Neural cell (in vitro differentiated cells): ENCODE results near the gene PACS2. TPM values are rescaled to one million over a fixed set of nuclear protein-coding genes. Genes with fewer than 3 reads are reported as not detected.

Experiments used
- H2AFZ ChIP-seq: fragments of 200-600, 300-800 bp; sonication (generic), shearing (Covaris generic); 2 replicates; pipeline ENCODE4 v1.6.0; 2014; ENCODE audit warnings: low read depth, mild to moderate bottlenecking, antibody characterized with exemption, low read length, moderate library complexity
- H3F3A ChIP-seq: fragments of 200-600 bp; shearing (Covaris generic); 2 replicates; pipeline ENCODE4 v1.6.1; 2016; ENCODE audit warnings: mild to moderate bottlenecking, moderate library complexity, mixed read lengths, antibody characterized with exemption, low read length; ENCODE audit not compliant: insufficient read depth, poor library complexity, severe bottlenecking
- H3K27ac ChIP-seq: fragments of 200-600, 300-800 bp; sonication (generic), shearing (Covaris generic); 2 replicates; pipeline ENCODE4 v1.5.1; 2014; ENCODE audit warnings: mild to moderate bottlenecking, low read length, moderate library complexity
- H3K27me3 ChIP-seq: fragments of 300-800, 200-600 bp; sonication (generic), shearing (Covaris generic); 2 replicates; pipeline ENCODE4 v1.6.0; 2014; ENCODE audit warnings: mild to moderate bottlenecking, low read depth, low read length, moderate library complexity; ENCODE audit not compliant: insufficient read depth
- H3K36me3 ChIP-seq: fragments of 300-800, 200-600 bp; sonication (generic), shearing (Covaris generic); 2 replicates; pipeline ENCODE4 v1.5.1; 2014; ENCODE audit warnings: mild to moderate bottlenecking, antibody characterized with exemption, low read length, moderate library complexity; ENCODE audit not compliant: insufficient read depth
- H3K4me2 ChIP-seq: fragments of 300-800, 200-600 bp; sonication (generic), shearing (Covaris generic); 2 replicates; pipeline ENCODE4 v1.6.0; 2014; ENCODE audit warnings: mild to moderate bottlenecking, low read length
- H3K4me3 ChIP-seq: fragments of 300-800, 200-600 bp; sonication (generic), shearing (Covaris generic); 2 replicates; pipeline ENCODE4 v1.5.1; 2014; ENCODE audit warnings: mild to moderate bottlenecking, low read length, moderate library complexity
- H3K79me2 ChIP-seq: fragments of 200-600 bp; shearing (Covaris generic); replicated peaks from 2 replicates; pipeline ENCODE4 v1.6.0; 2014; ENCODE audit warnings: mild to moderate bottlenecking, low read length, moderate library complexity; ENCODE audit not compliant: insufficient read depth
- H3K9ac ChIP-seq: fragments of 300-800, 200-600 bp; sonication (generic), shearing (Covaris generic); 2 replicates; pipeline ENCODE4 v1.6.1; 2016; ENCODE audit warnings: mild to moderate bottlenecking, low read length, mixed read lengths
- H3K9me2 ChIP-seq: fragments of 200-600 bp; shearing (Covaris generic); 2 replicates; pipeline ENCODE4 v1.6.1; 2016; ENCODE audit warnings: mild to moderate bottlenecking, low read length, mixed read lengths; ENCODE audit not compliant: insufficient read depth
- H3K9me3 ChIP-seq: fragments of 200-600, 300-800 bp; sonication (generic), shearing (Covaris generic); 2 replicates; pipeline ENCODE4 v1.6.1; 2016; ENCODE audit warnings: mild to moderate bottlenecking, mixed run types, low read length, moderate library complexity, mixed read lengths
- H4K20me1 ChIP-seq: fragments of 200-600 bp; shearing (Covaris generic); 2 replicates; pipeline ENCODE4 v1.6.1; 2016; ENCODE audit warnings: mild to moderate bottlenecking, mixed run types; ENCODE audit not compliant: insufficient read depth
- CTCF ChIP-seq: fragments of 450-650 bp; IDR thresholded peaks from 2 replicates; pipeline ENCODE4 v1.5.1; 2014; ENCODE audit warnings: antibody characterized with exemption, mild to moderate bottlenecking, moderate library complexity; ENCODE audit not compliant: poor library complexity, severe bottlenecking
- EP300 ChIP-seq: fragments of 450-650 bp; conservative IDR thresholded peaks from 2 replicates; pipeline ENCODE4 v1.6.1; 2014; ENCODE audit warnings: antibody characterized with exemption, mild to moderate bottlenecking, moderate library complexity; ENCODE audit not compliant: poor library complexity, severe bottlenecking
- EZH2 ChIP-seq: fragments of 200-600, 300-800 bp; shearing (Covaris generic), sonication (generic); IDR thresholded peaks from 2 replicates; pipeline ENCODE4 v1.6.1; 2014; ENCODE audit warnings: antibody characterized with exemption, low read length, borderline replicate concordance, mild to moderate bottlenecking; ENCODE audit not compliant: insufficient read depth, poor library complexity, severe bottlenecking
- MXI1 ChIP-seq: fragments of 450-650 bp; conservative IDR thresholded peaks from 2 replicates; pipeline ENCODE4 v1.6.1; 2014; ENCODE audit warnings: antibody characterized with exemption, mild to moderate bottlenecking; ENCODE audit not compliant: poor library complexity, severe bottlenecking
- POLR2AphosphoS5 ChIP-seq: IDR thresholded peaks from 2 replicates; pipeline ENCODE4 v1.6.1; 2012
- RAD21 ChIP-seq: fragments of 450-650 bp; conservative IDR thresholded peaks from 2 replicates; pipeline ENCODE4 v1.6.1; 2014; ENCODE audit warnings: antibody characterized with exemption, mild to moderate bottlenecking, moderate library complexity
- REST ChIP-seq: IDR thresholded peaks from 2 replicates; pipeline ENCODE4 v1.6.1; 2012; ENCODE audit warnings: borderline replicate concordance
- SMC3 ChIP-seq: fragments of 450-650 bp; conservative IDR thresholded peaks from 2 replicates; pipeline ENCODE4 v1.6.1; 2014; ENCODE audit warnings: antibody characterized with exemption, mild to moderate bottlenecking, moderate library complexity; ENCODE audit not compliant: poor library complexity
- TAF1 ChIP-seq: IDR thresholded peaks from 2 replicates; pipeline ENCODE4 v1.6.1; 2012; ENCODE audit warnings: low read depth
- polyA plus RNA-seq: library from polyadenylated mRNA; depleted of rRNA; stranded (reverse); fragments of >200 nt; gene quantifications from 2 replicates; pipeline ENCODE4 v1.2.3, GENCODE V29; 2014

Gene PACS2
- polyA plus RNA-seq, 1 donor from 2014 or later: 77.7 TPM

DNA sequence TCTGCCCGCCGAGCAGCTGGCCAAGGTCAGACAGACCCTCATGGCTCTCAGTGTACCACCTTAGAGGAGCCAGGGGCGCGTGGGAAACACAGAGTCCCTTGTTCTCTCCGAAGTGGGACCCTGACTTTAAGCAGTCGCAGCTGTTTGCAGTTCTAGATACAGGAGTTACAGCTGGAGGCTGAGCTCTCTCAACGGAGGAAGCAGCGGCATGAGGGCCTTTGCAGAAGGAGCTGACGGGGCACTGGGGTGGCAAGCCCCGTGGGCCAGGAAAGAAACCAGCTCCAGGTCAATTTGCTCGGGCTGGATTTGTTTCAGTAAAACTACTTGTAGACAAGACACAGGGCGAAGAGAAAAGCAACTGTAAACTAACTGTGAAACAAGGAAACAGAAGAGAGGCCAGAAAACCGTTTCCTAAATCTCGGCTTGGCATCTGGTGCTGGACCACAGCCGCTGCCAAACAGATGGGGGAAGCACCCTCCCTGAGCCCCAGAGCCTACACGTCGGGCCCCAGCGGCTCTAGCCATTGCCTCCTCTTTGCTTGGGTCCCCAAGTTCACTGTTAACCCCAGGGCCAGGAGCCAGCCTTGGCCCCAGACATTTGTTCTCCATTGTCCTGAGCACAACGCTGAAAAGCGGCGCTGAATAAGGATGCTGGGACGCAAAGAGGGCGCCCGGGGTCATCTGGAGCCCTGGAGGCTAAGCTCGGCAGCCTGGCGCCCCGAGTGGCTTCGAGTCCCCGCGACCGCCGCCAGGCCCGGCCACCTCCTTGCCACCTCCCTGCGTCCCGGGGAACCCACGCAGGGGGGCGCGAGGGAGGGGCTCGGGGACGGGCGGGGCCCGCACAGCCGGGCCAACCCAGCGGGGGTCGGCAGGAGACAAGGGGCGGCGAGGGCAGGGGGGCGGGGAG is 914 bp upstream of the PACS2 start:
- Histone ChIP-seq H3K9me2 (no peaks in the 10 kb centered on the region), H3K9ac (peak overlapping the region; percentile 78), H3K4me2 (peak overlapping the region; percentile 71), H3F3A (no peaks in the 10 kb centered on the region), H3K27ac (peak overlapping the region; percentile 78), H3K4me3 (peak overlapping the region; percentile 72), H3K36me3 (no peaks in the 10 kb centered on the region), H2AFZ (peak overlapping the region; percentile 72), H4K20me1 (peaks cover 4% of the 10 kb centered on the region), H3K9me3 (no peaks in the 10 kb centered on the region), H3K27me3 (no peaks in the 10 kb centered on the region), H3K79me2 (peaks cover 29% of the 10 kb centered on the region)
- TF ChIP-seq EP300 (no peak), TAF1 (no peak), SMC3 (no peak), EZH2 (no peak), CTCF (no peak), POLR2AphosphoS5 (no peak), MXI1 (no peak), REST (no peak), RAD21 (no peak)

GRCh38 chr14:105315211-105315721 is 718 bp downstream of the PACS2 start:
- peaks cover 4% of the 10 kb centered on the region for H4K20me1 ChIP-seq
- H3K27me3 ChIP-seq: no peaks in the 10 kb centered on the region
- H3K9ac ChIP-seq: peak overlapping the region; percentile 73
- peak overlapping the region; percentile 33 for H3K27ac ChIP-seq
- TF ChIP-seq EZH2: no peak
- TF ChIP-seq TAF1: no peak
- peak; percentile 48 for TF ChIP-seq MXI1
- peak; percentile 27 for TF ChIP-seq CTCF
- TF ChIP-seq SMC3: no peak
- no peak for TF ChIP-seq POLR2AphosphoS5
- peak; percentile 17 for TF ChIP-seq RAD21
- no peak for TF ChIP-seq EP300
- no peak for TF ChIP-seq REST
- no peak overlapping the region for H2AFZ ChIP-seq
- H3K79me2 ChIP-seq: peaks cover 31% of the 10 kb centered on the region
- H3K4me3 ChIP-seq: peak overlapping the region; percentile 97
- no peaks in the 10 kb centered on the region for H3K9me2 ChIP-seq
- no peaks in the 10 kb centered on the region for H3F3A ChIP-seq
- no peaks in the 10 kb centered on the region for H3K9me3 ChIP-seq
- H3K4me2 ChIP-seq: peak overlapping the region; percentile 91
- no peaks in the 10 kb centered on the region for H3K36me3 ChIP-seq
